HepG2 (cell line): Measurements from ENCODE around the gene RNF135. TPM values are rescaled to one million over a fixed set of nuclear protein-coding genes. Genes with fewer than 3 reads are reported as not detected.

ENCODE experiments used
- AKAP8 ChIP-seq: sonication (generic); formaldehyde crosslinking; IDR thresholded peaks from 2 replicates; pipeline ENCODE4 v1.5.1; 2020; ENCODE audit warnings: mild to moderate bottlenecking, missing genetic modification reagents
- ATRX ChIP-seq: sonication (generic); formaldehyde crosslinking; IDR thresholded peaks from 2 replicates; pipeline ENCODE4 v1.4.0; 2020; ENCODE audit warnings: missing genetic modification reagents, borderline replicate concordance
- FOXK1 ChIP-seq: sonication (generic); formaldehyde crosslinking; IDR thresholded peaks from 2 replicates; pipeline ENCODE4 v1.4.0; 2020; ENCODE audit warnings: low read depth, missing genetic modification reagents, borderline replicate concordance
- HHEX ChIP-seq: IDR thresholded peaks from 2 replicates; pipeline ENCODE4 v1.6.1; 2016; ENCODE audit warnings: control low read depth
- KDM3A ChIP-seq: IDR thresholded peaks from 2 replicates; pipeline ENCODE4 v1.6.1; 2018; ENCODE audit warnings: low read depth, missing compliant biosample characterization
- KLF12 ChIP-seq: sonication (generic); formaldehyde crosslinking; IDR thresholded peaks from 2 replicates; pipeline ENCODE4 v1.4.0; 2020; ENCODE audit warnings: missing genetic modification reagents, borderline replicate concordance
- KLF16 ChIP-seq, 2 experiments: sonication (generic) in 1 of 2; formaldehyde crosslinking in 1 of 2; IDR thresholded peaks; 2 replicates each; pipeline versions ENCODE4 v1.6.1 to v1.8.0; 2016 to 2023; ENCODE audit warnings: missing genetic modification reagents in 2 of 2, missing compliant biosample characterization in 1 of 2
- SMAD1 ChIP-seq: sonication (generic); formaldehyde crosslinking; IDR thresholded peaks from 2 replicates; pipeline ENCODE4 v1.4.0; 2020; ENCODE audit warnings: missing genetic modification reagents, low read depth, mild to moderate bottlenecking, borderline replicate concordance
- TAF1 ChIP-seq: sonication (generic); formaldehyde crosslinking; IDR thresholded peaks from 2 replicates; pipeline ENCODE4 v1.4.0; 2020; ENCODE audit warnings: missing genetic modification reagents
- ZEB1 ChIP-seq: IDR thresholded peaks from 2 replicates; pipeline ENCODE4 v1.6.1; 2012; ENCODE audit warnings: mild to moderate bottlenecking, low read depth, inconsistent platforms; ENCODE audit not compliant: insufficient replicate concordance
- ZFX ChIP-seq: sonication (generic); formaldehyde crosslinking; IDR thresholded peaks from 2 replicates; pipeline ENCODE4 v1.4.0; 2020; ENCODE audit warnings: mild to moderate bottlenecking, low read depth, missing genetic modification reagents, moderate library complexity
- ZNF264 ChIP-seq: sonication (generic); formaldehyde crosslinking; IDR thresholded peaks from 2 replicates; pipeline ENCODE4 v1.4.0; 2020; ENCODE audit warnings: missing genetic modification reagents
- ZNF3 ChIP-seq: IDR thresholded peaks from 2 replicates; pipeline ENCODE4 v1.7.0; 2017; ENCODE audit warnings: inconsistent platforms
- polyA plus RNA-seq, 8 experiments: library from polyadenylated mRNA; depleted of rRNA in 3 of 8; stranded (reverse) in 7 of 8; unstranded in 1 of 8; fragments of >200 nt; fragmentation: Illumina TruSeq in 4 of 8; extraction: Trizol in 4 of 8; gene quantifications; 2 replicates each; pipeline versions ENCODE4 v1.2.1 to v1.2.3, GENCODE V29; 2011 to 2016; ENCODE audit warnings: low read depth in 4 of 8, missing spikeins in 1 of 8, mixed read lengths in 1 of 8; ENCODE audit not compliant: insufficient read depth in 1 of 8
- total RNA-seq, 5 experiments: library from RNA; depleted of rRNA; stranded (reverse); fragments of >200 nt; fragmentation: Illumina TruSeq; extraction: Trizol; gene quantifications; 2 replicates each; pipeline ENCODE4 v1.2.3, GENCODE V29; 2016; ENCODE audit warnings: low read depth in 1 of 5
- TF ChIP-seq, protein P1 (sequence below): sonication (generic); formaldehyde crosslinking; IDR thresholded peaks from 2 replicates; pipeline ENCODE4 v1.5.1; 2020; ENCODE audit warnings: mild to moderate bottlenecking, moderate library complexity, missing genetic modification reagents
- TF ChIP-seq, protein P2 (sequence below): IDR thresholded peaks from 2 replicates; pipeline ENCODE4 v1.6.1; 2016; ENCODE audit warnings: control low read depth
- TF ChIP-seq, protein P3 (sequence below): sonication (generic); formaldehyde crosslinking; IDR thresholded peaks from 2 replicates; pipeline ENCODE4 v1.5.1; 2020; ENCODE audit warnings: missing genetic modification reagents, mild to moderate bottlenecking, borderline replicate concordance
- TF ChIP-seq, protein P4 (sequence below): sonication (generic); formaldehyde crosslinking; IDR thresholded peaks from 2 replicates; pipeline ENCODE4 v1.4.0; 2020; ENCODE audit warnings: mild to moderate bottlenecking, missing genetic modification reagents, borderline replicate concordance
- TF ChIP-seq, protein P5 (sequence below): sonication (generic); formaldehyde crosslinking; IDR thresholded peaks from 2 replicates; pipeline ENCODE4 v1.5.0; 2020; ENCODE audit warnings: missing genetic modification reagents, mild to moderate bottlenecking, borderline replicate concordance

The RNF135 gene
- total and polyA plus RNA-seq, 2 of the 13 experiments (the other 11 are each of a cell fraction or from before 2014, with no cell fraction given), result not detected

DNA sequence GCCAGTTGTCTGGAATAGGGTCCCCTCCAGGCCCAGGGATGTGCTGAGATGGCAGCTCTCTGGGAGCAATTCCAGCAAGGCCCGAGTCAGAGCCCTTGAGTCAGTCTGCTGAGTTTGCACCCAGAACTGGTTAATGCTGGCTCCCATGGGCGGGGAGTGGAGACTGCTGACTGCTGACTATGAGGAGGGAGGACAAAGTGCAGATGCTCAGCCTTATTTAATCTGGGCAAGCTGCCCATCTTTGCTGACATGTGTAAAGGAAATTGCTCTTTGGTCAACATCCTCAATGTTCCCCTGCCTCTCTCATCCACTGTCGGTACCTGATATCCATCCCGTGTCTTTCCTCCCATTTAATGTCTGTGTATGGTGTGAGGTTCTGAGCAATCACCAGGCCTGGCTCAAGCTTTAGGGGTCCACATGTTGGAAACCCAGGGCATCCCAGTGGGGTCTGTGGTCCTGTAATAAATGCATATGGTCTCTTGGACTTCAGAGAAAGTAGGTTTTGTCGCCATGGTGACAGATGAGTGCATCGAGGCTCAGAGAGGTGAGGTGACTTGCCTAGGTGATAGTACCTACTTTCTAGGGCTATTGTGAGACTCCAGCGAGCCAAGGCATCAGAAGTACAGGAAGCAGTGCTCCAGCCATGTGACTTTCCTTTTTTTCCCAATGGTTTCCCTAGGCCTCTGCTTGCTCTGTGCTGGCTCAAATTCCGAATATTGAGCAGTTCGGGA is 20.0 kb upstream of the RNF135 start (continued):
- TF ChIP-seq, protein P1, sequence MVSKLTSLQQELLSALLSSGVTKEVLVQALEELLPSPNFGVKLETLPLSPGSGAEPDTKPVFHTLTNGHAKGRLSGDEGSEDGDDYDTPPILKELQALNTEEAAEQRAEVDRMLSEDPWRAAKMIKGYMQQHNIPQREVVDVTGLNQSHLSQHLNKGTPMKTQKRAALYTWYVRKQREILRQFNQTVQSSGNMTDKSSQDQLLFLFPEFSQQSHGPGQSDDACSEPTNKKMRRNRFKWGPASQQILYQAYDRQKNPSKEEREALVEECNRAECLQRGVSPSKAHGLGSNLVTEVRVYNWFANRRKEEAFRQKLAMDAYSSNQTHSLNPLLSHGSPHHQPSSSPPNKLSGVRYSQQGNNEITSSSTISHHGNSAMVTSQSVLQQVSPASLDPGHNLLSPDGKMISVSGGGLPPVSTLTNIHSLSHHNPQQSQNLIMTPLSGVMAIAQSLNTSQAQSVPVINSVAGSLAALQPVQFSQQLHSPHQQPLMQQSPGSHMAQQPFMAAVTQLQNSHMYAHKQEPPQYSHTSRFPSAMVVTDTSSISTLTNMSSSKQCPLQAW (CRISPR knock-in tag), result peak; percentile 61; the same call in 1 of the 2 replicates
- TF ChIP-seq ZNF264 (CRISPR knock-in tag) (0 out of 2 replicates have a peak, but pooled peaks have one; percentile 27), HHEX (CRISPR knock-in tag) (no peak; the same call in 1 of the 2 replicates), TAF1 (CRISPR knock-in tag) (no peak), ZFX (CRISPR knock-in tag) (no peak), KDM3A (CRISPR knock-in tag) (no peak), ZEB1 (no peak), ATRX (CRISPR knock-in tag) (no peak), SMAD1 (CRISPR knock-in tag) (no peak), ZNF3 (CRISPR knock-in tag) (no peak), KLF16 (CRISPR knock-in tag; IDR thresholded peaks at IDR 0.05) (peak in 1 of 2 experiments; percentile 30; a peak in 1 of 4 replicates), FOXK1 (peak; percentile 42; the same call in 1 of the 2 replicates), AKAP8 (no peak), KLF12 (CRISPR knock-in tag) (no peak)
- TF ChIP-seq, protein P2, sequence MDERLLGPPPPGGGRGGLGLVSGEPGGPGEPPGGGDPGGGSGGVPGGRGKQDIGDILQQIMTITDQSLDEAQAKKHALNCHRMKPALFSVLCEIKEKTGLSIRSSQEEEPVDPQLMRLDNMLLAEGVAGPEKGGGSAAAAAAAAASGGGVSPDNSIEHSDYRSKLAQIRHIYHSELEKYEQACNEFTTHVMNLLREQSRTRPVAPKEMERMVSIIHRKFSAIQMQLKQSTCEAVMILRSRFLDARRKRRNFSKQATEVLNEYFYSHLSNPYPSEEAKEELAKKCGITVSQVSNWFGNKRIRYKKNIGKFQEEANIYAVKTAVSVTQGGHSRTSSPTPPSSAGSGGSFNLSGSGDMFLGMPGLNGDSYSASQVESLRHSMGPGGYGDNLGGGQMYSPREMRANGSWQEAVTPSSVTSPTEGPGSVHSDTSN, result peak; percentile 51; the same call in 1 of the 2 replicates
- TF ChIP-seq, protein P3, sequence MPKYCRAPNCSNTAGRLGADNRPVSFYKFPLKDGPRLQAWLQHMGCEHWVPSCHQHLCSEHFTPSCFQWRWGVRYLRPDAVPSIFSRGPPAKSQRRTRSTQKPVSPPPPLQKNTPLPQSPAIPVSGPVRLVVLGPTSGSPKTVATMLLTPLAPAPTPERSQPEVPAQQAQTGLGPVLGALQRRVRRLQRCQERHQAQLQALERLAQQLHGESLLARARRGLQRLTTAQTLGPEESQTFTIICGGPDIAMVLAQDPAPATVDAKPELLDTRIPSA (CRISPR knock-in tag), result no peak
- TF ChIP-seq, protein P4, sequence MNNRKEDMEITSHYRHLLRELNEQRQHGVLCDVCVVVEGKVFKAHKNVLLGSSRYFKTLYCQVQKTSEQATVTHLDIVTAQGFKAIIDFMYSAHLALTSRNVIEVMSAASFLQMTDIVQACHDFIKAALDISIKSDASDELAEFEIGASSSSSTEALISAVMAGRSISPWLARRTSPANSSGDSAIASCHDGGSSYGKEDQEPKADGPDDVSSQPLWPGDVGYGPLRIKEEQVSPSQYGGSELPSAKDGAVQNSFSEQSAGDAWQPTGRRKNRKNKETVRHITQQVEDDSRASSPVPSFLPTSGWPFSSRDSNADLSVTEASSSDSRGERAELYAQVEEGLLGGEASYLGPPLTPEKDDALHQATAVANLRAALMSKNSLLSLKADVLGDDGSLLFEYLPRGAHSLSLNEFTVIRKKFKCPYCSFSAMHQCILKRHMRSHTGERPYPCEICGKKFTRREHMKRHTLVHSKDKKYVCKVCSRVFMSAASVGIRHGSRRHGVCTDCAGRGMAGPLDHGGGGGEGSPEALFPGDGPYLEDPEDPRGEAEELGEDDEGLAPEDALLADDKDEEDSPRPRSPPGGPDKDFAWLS (CRISPR knock-in tag), result no peak
- TF ChIP-seq, protein P5, sequence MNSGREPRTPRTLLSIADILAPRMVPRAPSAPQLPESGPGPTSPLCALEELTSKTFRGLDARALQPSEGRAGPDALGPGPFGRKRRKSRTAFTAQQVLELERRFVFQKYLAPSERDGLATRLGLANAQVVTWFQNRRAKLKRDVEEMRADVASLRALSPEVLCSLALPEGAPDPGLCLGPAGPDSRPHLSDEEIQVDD (CRISPR knock-in tag), result no peak
